HCT116 (cell line): Measurements from ENCODE around the gene MFSD8. TPM values are rescaled to one million over a fixed set of nuclear protein-coding genes. Genes with fewer than 3 reads are reported as not detected.

Experiments
- ATAC-seq: fragments of 200-7000 bp; cut with Tn5 transposase; 2 replicates; pipeline ENCODE4 v1.9.1; 2020; ENCODE audit warnings: mild to moderate bottlenecking, moderate library complexity
- BruUV-seq: library from RNA; stranded (reverse); fragments of 400-500 nt; replicated peaks from 2 replicates; lab custom pipeline; 2021; lab: Mats Ljungman, UMichigan
- CTCF ChIA-PET: fragments of 300-600 bp; sonication (Branson Sonifier 250); formaldehyde crosslinking; loops from one replicate; lab custom pipeline; 2021; ENCODE audit warnings: antibody characterized with exemption; lab: Charles Lee
- POLR2A ChIA-PET: fragments of 300-600, 350-600 bp; sonication (Branson Sonifier 250); formaldehyde crosslinking; loops from one replicate; lab custom pipeline; 2021; ENCODE audit warnings: antibody characterized with exemption; lab: Charles Lee
- RAD21 ChIA-PET, 2 experiments: fragments of 300-600 bp; sonication (Branson Sonifier 250); formaldehyde crosslinking; loops; one replicate each; lab custom pipeline; 2023; ENCODE audit warnings: low total read pairs in 2 of 2; ENCODE audit not compliant: uncharacterized antibody in 2 of 2, unreplicated experiment in 2 of 2, low non-redundant PET in 1 of 2; lab: Charles Lee
- DNase-seq: peaks from one replicate; pipeline ENCODE4 v3.0.0-alpha.2; 2010; ENCODE audit warnings: low read depth, low spot score
- H2AFZ ChIP-seq: fragments of 200-600 bp; shearing (Covaris generic), sonication (generic); 2 replicates; pipeline ENCODE4 v1.6.1; 2017; ENCODE audit warnings: low read depth, mixed run types, mixed read lengths, antibody characterized with exemption, low read length; ENCODE audit not compliant: poor library complexity, severe bottlenecking
- H3K27ac ChIP-seq: 2 replicates; pipeline ENCODE4 v1.5.1; 2012; ENCODE audit warnings: low read depth, low read length
- H3K27me3 ChIP-seq: fragments of 200-600 bp; sonication (generic); 2 replicates; pipeline ENCODE4 v1.6.1; 2016; ENCODE audit warnings: mixed run types, low read length, mixed read lengths; ENCODE audit not compliant: insufficient read depth
- H3K36me3 ChIP-seq, 2 experiments: fragments of 200-500 bp in 1 of 2; fragments of 200-600 bp in 1 of 2; sonication (Bioruptor generic) in 1 of 2; sonication (generic) in 1 of 2; 2 replicates each; pipeline versions ENCODE4 v1.5.1 to v1.6.1; 2014 to 2016; ENCODE audit warnings: low read length in 2 of 2, inconsistent platforms in 1 of 2, mixed read lengths in 1 of 2, mixed run types in 1 of 2; ENCODE audit not compliant: insufficient read depth in 2 of 2, control insufficient read depth in 1 of 2
- H3K4me1 ChIP-seq, 2 experiments: fragments of 200-600 bp in 1 of 2; sonication (generic) in 1 of 2; 2 replicates each; pipeline versions ENCODE4 v1.5.1 to v1.6.1; 2012 to 2017; ENCODE audit warnings: low read length in 2 of 2, inconsistent platforms in 1 of 2, mild to moderate bottlenecking in 1 of 2, mixed read lengths in 1 of 2, mixed run types in 1 of 2, moderate library complexity in 1 of 2; ENCODE audit not compliant: insufficient read depth in 2 of 2, control insufficient read depth in 1 of 2
- H3K4me2 ChIP-seq: fragments of 200-600 bp; sonication (generic); 2 replicates; pipeline ENCODE4 v1.6.1; 2017; ENCODE audit warnings: mixed run types, low read length, mixed read lengths
- H3K4me3 ChIP-seq, 2 experiments: fragments of 200-600 bp in 1 of 2; sonication (generic) in 1 of 2; replicated peaks in 1 of 2; 2 replicates each; pipeline ENCODE4 v1.5.1; 2011 to 2016; ENCODE audit warnings: low read length in 2 of 2, control low read depth in 1 of 2, low read depth in 1 of 2, mild to moderate bottlenecking in 1 of 2, mixed read lengths in 1 of 2, mixed run types in 1 of 2
- H3K79me2 ChIP-seq: fragments of 200-600 bp; sonication (generic); 2 replicates; pipeline ENCODE4 v1.6.1; 2017; ENCODE audit warnings: mild to moderate bottlenecking, mixed run types, low read length, moderate library complexity, mixed read lengths; ENCODE audit not compliant: insufficient read depth
- H3K9ac ChIP-seq: fragments of 200-600 bp; sonication (generic); 2 replicates; pipeline ENCODE4 v1.6.1; 2016; ENCODE audit warnings: low read length, mixed read lengths
- H3K9me2 ChIP-seq: fragments of 200-600 bp; sonication (generic), shearing (Covaris generic); 2 replicates; pipeline ENCODE4 v1.6.1; 2017; ENCODE audit warnings: mixed run types, mild to moderate bottlenecking, moderate library complexity; ENCODE audit not compliant: insufficient read depth
- H3K9me3 ChIP-seq, 2 experiments: fragments of 200-500 bp in 1 of 2; fragments of 200-600 bp in 1 of 2; sonication (Bioruptor generic) in 1 of 2; sonication (generic) in 1 of 2; 2 replicates each; pipeline ENCODE4 v1.6.1; 2014 to 2017; ENCODE audit warnings: low read length in 2 of 2, mixed read lengths in 2 of 2, inconsistent platforms in 1 of 2, low read depth in 1 of 2, mild to moderate bottlenecking in 1 of 2, mixed run types in 1 of 2, moderate library complexity in 1 of 2; ENCODE audit not compliant: control insufficient read depth in 1 of 2, insufficient read depth in 1 of 2
- H4K20me1 ChIP-seq: fragments of 200-600 bp; sonication (generic), shearing (Covaris generic); 2 replicates; pipeline ENCODE4 v1.6.1; 2017; ENCODE audit warnings: mixed run types, mild to moderate bottlenecking, moderate library complexity; ENCODE audit not compliant: insufficient read depth
- CEBPB ChIP-seq: IDR thresholded peaks from 2 replicates; pipeline ENCODE4 v1.6.1; 2012; ENCODE audit warnings: low read depth
- EGR1 ChIP-seq: IDR thresholded peaks from 2 replicates; pipeline ENCODE4 v1.6.1; 2012; ENCODE audit warnings: low read depth
- EZH2 ChIP-seq: fragments of 200-600 bp; sonication (generic); IDR thresholded peaks from 2 replicates; pipeline ENCODE4 v1.6.1; 2017; ENCODE audit warnings: antibody characterized with exemption, mixed run types
- FOSL1 ChIP-seq: IDR thresholded peaks from 2 replicates; pipeline ENCODE4 v1.6.1; 2012; ENCODE audit warnings: low read depth
- POLR2AphosphoS5 ChIP-seq: IDR thresholded peaks from 2 replicates; pipeline ENCODE4 v1.6.1; 2011; ENCODE audit warnings: mild to moderate bottlenecking, low read depth, low read length, moderate library complexity
- RAD21 ChIP-seq: IDR thresholded peaks from 2 replicates; pipeline ENCODE4 v1.6.1; 2012; ENCODE audit warnings: low read depth, mild to moderate bottlenecking
- SRF ChIP-seq: IDR thresholded peaks from 2 replicates; pipeline ENCODE4 v1.6.1; 2012; ENCODE audit warnings: low read depth
- TCF7L2 ChIP-seq: IDR thresholded peaks from 2 replicates; pipeline ENCODE4 v1.7.0; 2011; ENCODE audit warnings: borderline replicate concordance, inconsistent platforms; ENCODE audit not compliant: insufficient read depth, insufficient read length; ENCODE audit errors: extremely low read depth
- intact Hi-C: fragments of 100-400 bp; cut with micrococcal nuclease; formaldehyde crosslinking; loops from 2 replicates; pipeline ENCODE4 v1.10.0; 2022
- total RNA-seq: library from RNA; stranded (reverse); gene quantifications from one replicate; pipeline ENCODE4 v1.2.1, GENCODE V29; 2021; ENCODE audit not compliant: unreplicated experiment
- TF ChIP-seq, protein P1 (sequence below): IDR thresholded peaks from 2 replicates; pipeline ENCODE4 v1.6.1; 2012
- TF ChIP-seq, protein P2 (sequence below): IDR thresholded peaks from 2 replicates; pipeline ENCODE4 v1.6.1; 2012; ENCODE audit warnings: low read depth
- TF ChIP-seq, protein P3 (sequence below), 3 experiments: fragments of 200-600 bp in 1 of 3; sonication (generic) in 1 of 3; IDR thresholded peaks in 2 of 3; conservative IDR thresholded peaks in 1 of 3; 2 replicates each; pipeline ENCODE4 v1.5.1; 2012 to 2017; ENCODE audit warnings: low read depth in 2 of 3, low read length in 2 of 3, antibody characterized with exemption in 1 of 3, borderline replicate concordance in 1 of 3, control low read depth in 1 of 3, mild to moderate bottlenecking in 1 of 3, mixed read lengths in 1 of 3, mixed run types in 1 of 3, moderate library complexity in 1 of 3; ENCODE audit not compliant: insufficient read depth in 1 of 3
- TF ChIP-seq, protein P4 (sequence below): IDR thresholded peaks from 2 replicates; pipeline ENCODE4 v1.6.1; 2012
- TF ChIP-seq, protein P5 (sequence below): IDR thresholded peaks from 2 replicates; pipeline ENCODE4 v1.6.1; 2011; ENCODE audit warnings: mild to moderate bottlenecking, low read length, moderate library complexity; ENCODE audit not compliant: insufficient replicate concordance; ENCODE audit errors: extremely low read depth

Gene MFSD8
- total RNA-seq, 1 experiment from 2014 or later = 17.1 TPM

DNA sequence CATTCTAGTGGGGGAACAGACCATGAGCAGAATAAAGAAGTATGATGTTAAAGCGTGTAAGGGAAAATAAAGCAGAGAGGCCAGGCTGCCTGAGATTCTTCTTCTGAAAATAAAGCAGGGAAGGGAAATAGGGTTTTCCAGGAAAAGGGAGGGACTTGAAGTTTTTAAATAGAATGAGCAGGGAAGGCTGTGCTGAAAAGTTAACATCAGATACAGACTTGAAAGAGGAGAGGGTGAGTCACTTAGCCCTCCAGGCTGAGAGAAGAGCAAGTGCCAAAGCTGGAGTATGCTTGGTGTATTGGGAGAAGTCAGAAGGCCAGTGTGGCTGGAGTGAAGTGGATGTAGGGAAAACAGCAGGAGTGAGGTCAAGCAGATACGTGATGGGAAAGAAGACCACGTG is 94.3 kb downstream of the MFSD8 start:
- TF ChIP-seq, protein P1, sequence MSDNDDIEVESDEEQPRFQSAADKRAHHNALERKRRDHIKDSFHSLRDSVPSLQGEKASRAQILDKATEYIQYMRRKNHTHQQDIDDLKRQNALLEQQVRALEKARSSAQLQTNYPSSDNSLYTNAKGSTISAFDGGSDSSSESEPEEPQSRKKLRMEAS = no peak
- TF ChIP-seq, protein P2, sequence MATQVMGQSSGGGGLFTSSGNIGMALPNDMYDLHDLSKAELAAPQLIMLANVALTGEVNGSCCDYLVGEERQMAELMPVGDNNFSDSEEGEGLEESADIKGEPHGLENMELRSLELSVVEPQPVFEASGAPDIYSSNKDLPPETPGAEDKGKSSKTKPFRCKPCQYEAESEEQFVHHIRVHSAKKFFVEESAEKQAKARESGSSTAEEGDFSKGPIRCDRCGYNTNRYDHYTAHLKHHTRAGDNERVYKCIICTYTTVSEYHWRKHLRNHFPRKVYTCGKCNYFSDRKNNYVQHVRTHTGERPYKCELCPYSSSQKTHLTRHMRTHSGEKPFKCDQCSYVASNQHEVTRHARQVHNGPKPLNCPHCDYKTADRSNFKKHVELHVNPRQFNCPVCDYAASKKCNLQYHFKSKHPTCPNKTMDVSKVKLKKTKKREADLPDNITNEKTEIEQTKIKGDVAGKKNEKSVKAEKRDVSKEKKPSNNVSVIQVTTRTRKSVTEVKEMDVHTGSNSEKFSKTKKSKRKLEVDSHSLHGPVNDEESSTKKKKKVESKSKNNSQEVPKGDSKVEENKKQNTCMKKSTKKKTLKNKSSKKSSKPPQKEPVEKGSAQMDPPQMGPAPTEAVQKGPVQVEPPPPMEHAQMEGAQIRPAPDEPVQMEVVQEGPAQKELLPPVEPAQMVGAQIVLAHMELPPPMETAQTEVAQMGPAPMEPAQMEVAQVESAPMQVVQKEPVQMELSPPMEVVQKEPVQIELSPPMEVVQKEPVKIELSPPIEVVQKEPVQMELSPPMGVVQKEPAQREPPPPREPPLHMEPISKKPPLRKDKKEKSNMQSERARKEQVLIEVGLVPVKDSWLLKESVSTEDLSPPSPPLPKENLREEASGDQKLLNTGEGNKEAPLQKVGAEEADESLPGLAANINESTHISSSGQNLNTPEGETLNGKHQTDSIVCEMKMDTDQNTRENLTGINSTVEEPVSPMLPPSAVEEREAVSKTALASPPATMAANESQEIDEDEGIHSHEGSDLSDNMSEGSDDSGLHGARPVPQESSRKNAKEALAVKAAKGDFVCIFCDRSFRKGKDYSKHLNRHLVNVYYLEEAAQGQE = no peak
- TF ChIP-seq, protein P3, sequence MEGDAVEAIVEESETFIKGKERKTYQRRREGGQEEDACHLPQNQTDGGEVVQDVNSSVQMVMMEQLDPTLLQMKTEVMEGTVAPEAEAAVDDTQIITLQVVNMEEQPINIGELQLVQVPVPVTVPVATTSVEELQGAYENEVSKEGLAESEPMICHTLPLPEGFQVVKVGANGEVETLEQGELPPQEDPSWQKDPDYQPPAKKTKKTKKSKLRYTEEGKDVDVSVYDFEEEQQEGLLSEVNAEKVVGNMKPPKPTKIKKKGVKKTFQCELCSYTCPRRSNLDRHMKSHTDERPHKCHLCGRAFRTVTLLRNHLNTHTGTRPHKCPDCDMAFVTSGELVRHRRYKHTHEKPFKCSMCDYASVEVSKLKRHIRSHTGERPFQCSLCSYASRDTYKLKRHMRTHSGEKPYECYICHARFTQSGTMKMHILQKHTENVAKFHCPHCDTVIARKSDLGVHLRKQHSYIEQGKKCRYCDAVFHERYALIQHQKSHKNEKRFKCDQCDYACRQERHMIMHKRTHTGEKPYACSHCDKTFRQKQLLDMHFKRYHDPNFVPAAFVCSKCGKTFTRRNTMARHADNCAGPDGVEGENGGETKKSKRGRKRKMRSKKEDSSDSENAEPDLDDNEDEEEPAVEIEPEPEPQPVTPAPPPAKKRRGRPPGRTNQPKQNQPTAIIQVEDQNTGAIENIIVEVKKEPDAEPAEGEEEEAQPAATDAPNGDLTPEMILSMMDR (IDR thresholded peaks at IDR 0.05 in 2 of 3, conservative IDR thresholded peaks at IDR 0.05 in 1 of 3; ENCODE audit: borderline replicate concordance in 1 of 3, insufficient read depth in 1 of 3, low read depth in 2 of 3, low read length in 2 of 3) = no peak
- TF ChIP-seq FOSL1 (no peak), TCF7L2 (no peak), EGR1 (no peak), SRF (no peak), POLR2AphosphoS5 (no peak), RAD21 (no peak), CEBPB (no peak), EZH2 (no peak)
- TF ChIP-seq, protein P4, sequence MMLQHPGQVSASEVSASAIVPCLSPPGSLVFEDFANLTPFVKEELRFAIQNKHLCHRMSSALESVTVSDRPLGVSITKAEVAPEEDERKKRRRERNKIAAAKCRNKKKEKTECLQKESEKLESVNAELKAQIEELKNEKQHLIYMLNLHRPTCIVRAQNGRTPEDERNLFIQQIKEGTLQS = no peak
- TF ChIP-seq, protein P5, sequence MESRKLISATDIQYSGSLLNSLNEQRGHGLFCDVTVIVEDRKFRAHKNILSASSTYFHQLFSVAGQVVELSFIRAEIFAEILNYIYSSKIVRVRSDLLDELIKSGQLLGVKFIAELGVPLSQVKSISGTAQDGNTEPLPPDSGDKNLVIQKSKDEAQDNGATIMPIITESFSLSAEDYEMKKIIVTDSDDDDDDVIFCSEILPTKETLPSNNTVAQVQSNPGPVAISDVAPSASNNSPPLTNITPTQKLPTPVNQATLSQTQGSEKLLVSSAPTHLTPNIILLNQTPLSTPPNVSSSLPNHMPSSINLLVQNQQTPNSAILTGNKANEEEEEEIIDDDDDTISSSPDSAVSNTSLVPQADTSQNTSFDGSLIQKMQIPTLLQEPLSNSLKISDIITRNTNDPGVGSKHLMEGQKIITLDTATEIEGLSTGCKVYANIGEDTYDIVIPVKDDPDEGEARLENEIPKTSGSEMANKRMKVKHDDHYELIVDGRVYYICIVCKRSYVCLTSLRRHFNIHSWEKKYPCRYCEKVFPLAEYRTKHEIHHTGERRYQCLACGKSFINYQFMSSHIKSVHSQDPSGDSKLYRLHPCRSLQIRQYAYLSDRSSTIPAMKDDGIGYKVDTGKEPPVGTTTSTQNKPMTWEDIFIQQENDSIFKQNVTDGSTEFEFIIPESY = no peak
- TF ChIP-seq, all 23 proteins: peak for 0
- Histone ChIP-seq H3K4me2 (peak overlapping the region; percentile 17; the same call in 1 of the 2 replicates), H3K4me3 (no peak overlapping the region), H3K9me2 (no peaks in the 10 kb centered on the region), H3K9me3 (no peaks in the 10 kb centered on the region), H3K27me3 (no peaks in the 10 kb centered on the region), H3K9ac (no peak overlapping the region), H3K79me2 (peaks cover 9% of the 10 kb centered on the region; the same call in 1 of the 2 replicates), H3K36me3 (no peaks in the 10 kb centered on the region), H3K27ac (no peak overlapping the region), H4K20me1 (no peaks in the 10 kb centered on the region), H2AFZ (no peak overlapping the region), H3K4me1 (peaks cover 7 to 11% of the 10 kb centered on the region in 2 experiments; a peak in 3 of 4 replicates)
- BruUV-seq = no TSS peak
- CTCF ChIA-PET = no interaction called here
- DNase-seq (no peak), ATAC-seq (peak; percentile 52; the same call in 1 of the 2 replicates)
- RAD21 ChIA-PET = no interaction called here
- intact Hi-C loops = no loop called here
- POLR2A ChIA-PET = interaction anchor here (1.9 kb wide), 1 partner anchor 10 kb away, joined by 6 read pairs; the partner anchor contains the start of gene PLK4
